Measurements from ENCODE around the gene AHSA1. TPM values are rescaled to one million over a fixed set of nuclear protein-coding genes. Genes with fewer than 3 reads are reported as not detected.

AHSA1 gene
- total and polyA plus RNA-seq, 2 of the 8 experiments (the other 6 are each of a cell fraction or from before 2014, with no cell fraction given), result 155 to 221 TPM

- Histone ChIP-seq H2AFZ (ENCODE audit: low read length) (no peak overlapping the region), H2BK20ac (ENCODE audit: low read length) (no peak overlapping the region), H3K9ac (replicated peaks in 1 of 4; ENCODE audit: extremely low read depth in 1 of 4, low read depth in 3 of 4, low read length in 3 of 4) (peak overlapping the region in 1 of 4 experiments; percentile 49; a peak in 1 of 7 replicates), H3K27me3 (replicated peaks in 1 of 4; ENCODE audit: control insufficient read depth in 3 of 4, extremely low read depth in 1 of 4, insufficient read depth in 3 of 4, low read length in 3 of 4) (no peaks in the 10 kb centered on the region), H3K56ac (replicated peaks; ENCODE audit: insufficient read length, low read depth, low read length) (no peak overlapping the region), H3K36me3 (ENCODE audit: control insufficient read depth in 2 of 4, insufficient read depth in 4 of 4, low read length in 3 of 4) (peaks cover 5 to 15% (median 11%) of the 10 kb centered on the region in 4 experiments), H3K79me2 (ENCODE audit: control insufficient read depth in 1 of 2, insufficient read depth in 2 of 2, low read length in 2 of 2) (no peaks in the 10 kb centered on the region), H3K27ac (ENCODE audit: low read depth, low read length) (no peak overlapping the region), H3K4me3 (ENCODE audit: extremely low read depth in 1 of 4, insufficient read depth in 2 of 4, low read depth in 3 of 4, low read length in 4 of 4) (no peak overlapping the region), H3K23ac (ENCODE audit: insufficient read length) (no peak overlapping the region), H2AK5ac (ENCODE audit: low read depth, low read length) (no peak overlapping the region), H3K23me2 (ENCODE audit: low read depth, low read length) (no peaks in the 10 kb centered on the region), H2BK5ac (ENCODE audit: low read depth, low read length) (no peak overlapping the region), H3K4me1 (replicated peaks in 1 of 4; ENCODE audit: control insufficient read depth in 3 of 4, insufficient read depth in 4 of 4, low read length in 3 of 4) (no peaks in the 10 kb centered on the region), H4K8ac (ENCODE audit: extremely low read depth, insufficient read depth, low read length) (no peak overlapping the region), H4K5ac (ENCODE audit: insufficient read length, low read depth, low read length) (no peak overlapping the region), H2BK120ac (replicated peaks; ENCODE audit: low read depth, low read length) (no peak overlapping the region), H4K20me1 (replicated peaks in 1 of 2; ENCODE audit: control insufficient read depth in 1 of 2, insufficient read depth in 2 of 2, low read length in 2 of 2) (no peaks in the 10 kb centered on the region), H3K79me1 (ENCODE audit: low read depth, low read length) (no peaks in the 10 kb centered on the region), H4K91ac (replicated peaks; ENCODE audit: insufficient read length, low read length) (no peak overlapping the region), H2BK12ac (ENCODE audit: low read depth, low read length) (no peak overlapping the region), H2BK15ac (ENCODE audit: low read length) (no peak overlapping the region), H3K14ac (ENCODE audit: insufficient read length) (no peak overlapping the region), H3K4ac (replicated peaks; ENCODE audit: insufficient read length, low read depth, low read length) (no peak overlapping the region), H3K18ac (ENCODE audit: extremely low read depth, low read length) (no peak overlapping the region), H3K9me3 (ENCODE audit: insufficient read depth in 2 of 2, low read depth in 1 of 2, low read length in 1 of 2) (no peaks in the 10 kb centered on the region), H3K4me2 (ENCODE audit: insufficient read depth in 1 of 2, low read depth in 2 of 2, low read length in 2 of 2) (no peak overlapping the region)
- DNase-seq (ENCODE audit: low read depth in 1 of 2, low spot score in 2 of 2) (no peak), FAIRE-seq (no peak)
- WGBS, 2 experiments (ENCODE audit: extremely low coverage in 1 of 2, insufficient coverage in 1 of 2, insufficient read length in 1 of 2, insufficient replicate concordance in 2 of 2, low coverage in 1 of 2, low lambda C conversion rate in 2 of 2, missing lambda C conversion rate in 1 of 2), result 81% methylated on average over 4 of the region's 4 CpGs; no CpG with 5 or more reads in 1 of the 2 experiments
- ChIA-PET POLR2A (ENCODE audit: partially characterized antibody) (no interaction called here), CTCF (ENCODE audit: partially characterized antibody) (no interaction called here)
- TF ChIP-seq, protein P1, sequence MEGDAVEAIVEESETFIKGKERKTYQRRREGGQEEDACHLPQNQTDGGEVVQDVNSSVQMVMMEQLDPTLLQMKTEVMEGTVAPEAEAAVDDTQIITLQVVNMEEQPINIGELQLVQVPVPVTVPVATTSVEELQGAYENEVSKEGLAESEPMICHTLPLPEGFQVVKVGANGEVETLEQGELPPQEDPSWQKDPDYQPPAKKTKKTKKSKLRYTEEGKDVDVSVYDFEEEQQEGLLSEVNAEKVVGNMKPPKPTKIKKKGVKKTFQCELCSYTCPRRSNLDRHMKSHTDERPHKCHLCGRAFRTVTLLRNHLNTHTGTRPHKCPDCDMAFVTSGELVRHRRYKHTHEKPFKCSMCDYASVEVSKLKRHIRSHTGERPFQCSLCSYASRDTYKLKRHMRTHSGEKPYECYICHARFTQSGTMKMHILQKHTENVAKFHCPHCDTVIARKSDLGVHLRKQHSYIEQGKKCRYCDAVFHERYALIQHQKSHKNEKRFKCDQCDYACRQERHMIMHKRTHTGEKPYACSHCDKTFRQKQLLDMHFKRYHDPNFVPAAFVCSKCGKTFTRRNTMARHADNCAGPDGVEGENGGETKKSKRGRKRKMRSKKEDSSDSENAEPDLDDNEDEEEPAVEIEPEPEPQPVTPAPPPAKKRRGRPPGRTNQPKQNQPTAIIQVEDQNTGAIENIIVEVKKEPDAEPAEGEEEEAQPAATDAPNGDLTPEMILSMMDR (IDR thresholded peaks at IDR 0.05; ENCODE audit: control extremely low read depth in 1 of 3, insufficient read depth in 1 of 3, low read depth in 1 of 3, low read length in 3 of 3), result no peak
- no peak for TF ChIP-seq CEBPB (IDR thresholded peaks at IDR 0.05; ENCODE audit: low read depth, low read length)
- TF ChIP-seq SP1 (IDR thresholded peaks at IDR 0.05; ENCODE audit: low read depth, low read length), result no peak
- no peak for TF ChIP-seq HDAC2 (IDR thresholded peaks at IDR 0.05; ENCODE audit: borderline replicate concordance in 1 of 2, low read depth in 2 of 2, low read length in 2 of 2)
- no peak for TF ChIP-seq CBX5 (IDR thresholded peaks at IDR 0.05; ENCODE audit: low read depth, low read length)
- TF ChIP-seq, protein P2, sequence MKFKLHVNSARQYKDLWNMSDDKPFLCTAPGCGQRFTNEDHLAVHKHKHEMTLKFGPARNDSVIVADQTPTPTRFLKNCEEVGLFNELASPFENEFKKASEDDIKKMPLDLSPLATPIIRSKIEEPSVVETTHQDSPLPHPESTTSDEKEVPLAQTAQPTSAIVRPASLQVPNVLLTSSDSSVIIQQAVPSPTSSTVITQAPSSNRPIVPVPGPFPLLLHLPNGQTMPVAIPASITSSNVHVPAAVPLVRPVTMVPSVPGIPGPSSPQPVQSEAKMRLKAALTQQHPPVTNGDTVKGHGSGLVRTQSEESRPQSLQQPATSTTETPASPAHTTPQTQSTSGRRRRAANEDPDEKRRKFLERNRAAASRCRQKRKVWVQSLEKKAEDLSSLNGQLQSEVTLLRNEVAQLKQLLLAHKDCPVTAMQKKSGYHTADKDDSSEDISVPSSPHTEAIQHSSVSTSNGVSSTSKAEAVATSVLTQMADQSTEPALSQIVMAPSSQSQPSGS (IDR thresholded peaks at IDR 0.05; ENCODE audit: low read length), result no peak
- no peak for TF ChIP-seq RFX5 (IDR thresholded peaks at IDR 0.05; ENCODE audit: borderline replicate concordance, low read depth, low read length)
- no peak for TF ChIP-seq SUZ12 (IDR thresholded peaks at IDR 0.05; ENCODE audit: low read length)
- TF ChIP-seq POU5F1 (IDR thresholded peaks at IDR 0.05; ENCODE audit: low read depth, low read length), result no peak
- no peak for TF ChIP-seq CBX8 (IDR thresholded peaks at IDR 0.05; ENCODE audit: borderline replicate concordance, low read depth, low read length)
Observed at GRCh38 chr14:77509366-77509765, 51.5 kb downstream of the AHSA1 start.

All from H1 (cell line).